B cell (primary cell): ENCODE results near the gene SMIM7. TPM values are rescaled to one million over a fixed set of nuclear protein-coding genes. Genes with fewer than 3 reads are reported as not detected.

Experiments used
- ATAC-seq: fragments of 200-7000 bp; cut with Tn5 transposase; one replicate; pipeline ENCODE4 v1.10.0; 2021; ENCODE audit warnings: low read depth, mild to moderate bottlenecking, moderate number of reproducible peaks, moderate library complexity
- CTCF ChIA-PET: fragments of 350-600 bp; sonication (Branson Sonifier 250); formaldehyde crosslinking; loops from one replicate; lab custom pipeline; 2021; ENCODE audit warnings: antibody characterized with exemption, inconsistent platforms; lab: Charles Lee
- POLR2A ChIA-PET: fragments of 350-600 bp; sonication (Branson Sonifier 250); formaldehyde crosslinking; loops from one replicate; lab custom pipeline; 2021; ENCODE audit warnings: antibody characterized with exemption; lab: Charles Lee
- DNase-seq: peaks from one replicate; pipeline ENCODE4 v3.0.0; 2013
- H2AFZ ChIP-seq: 2 replicates; pipeline ENCODE4 v1.6.1; 2012; ENCODE audit warnings: mild to moderate bottlenecking, low read depth, low read length; ENCODE audit not compliant: insufficient read depth, poor library complexity, severe bottlenecking
- H3K27ac ChIP-seq, 2 donors: 1 replicate in 1 of 2; 2 replicates in 1 of 2; pipeline ENCODE4 v1.5.1; 2012 to 2013; ENCODE audit warnings: low read length in 2 of 2, mild to moderate bottlenecking in 2 of 2, moderate library complexity in 1 of 2
- H3K27me3 ChIP-seq, 4 experiments: fragments of 200-600 bp in 1 of 4; sonication (generic) in 1 of 4; replicated peaks in 1 of 4; 1 replicate in 2 of 4; 2 replicates in 2 of 4; pipeline versions ENCODE4 v1.6.1 to v1.7.0; 2013 to 2016; ENCODE audit warnings: low read length in 3 of 4, mild to moderate bottlenecking in 2 of 4, mixed read lengths in 1 of 4, moderate library complexity in 1 of 4; ENCODE audit not compliant: insufficient read depth in 4 of 4, control insufficient read depth in 3 of 4; ENCODE audit errors: control extremely low read depth in 1 of 4
- H3K36me3 ChIP-seq, 2 experiments: replicated peaks in 1 of 2; 1 replicate in 1 of 2; 2 replicates in 1 of 2; pipeline versions ENCODE4 v1.6.1 to v1.7.1; 2013; ENCODE audit warnings: low read length in 1 of 2; ENCODE audit not compliant: insufficient read depth in 2 of 2, control insufficient read depth in 1 of 2; ENCODE audit errors: control extremely low read depth in 1 of 2, extremely low read depth in 1 of 2
- H3K4me1 ChIP-seq, 2 donors: fragments of 200-600 bp in 1 of 2; sonication (generic) in 1 of 2; 1 replicate in 1 of 2; 2 replicates in 1 of 2; pipeline versions ENCODE4 v1.5.1 to v1.6.1; 2013 to 2017; ENCODE audit warnings: low read length in 2 of 2; ENCODE audit not compliant: control insufficient read depth in 2 of 2, insufficient read depth in 2 of 2
- H3K4me2 ChIP-seq: replicated peaks from 2 replicates; pipeline ENCODE3; 2012; ENCODE audit warnings: mild to moderate bottlenecking, low read depth, low read length; ENCODE audit not compliant: poor library complexity, severe bottlenecking
- H3K4me3 ChIP-seq, 5 experiments: fragments of 200-600 bp in 1 of 5; sonication (generic) in 1 of 5; 1 replicate in 3 of 5; 2 replicates in 2 of 5; pipeline versions ENCODE4 v1.5.1 to v1.7.0; 2011 to 2016; ENCODE audit warnings: low read length in 4 of 5, mild to moderate bottlenecking in 4 of 5, low read depth in 2 of 5, control low read depth in 1 of 5, moderate library complexity in 1 of 5; ENCODE audit not compliant: insufficient read depth in 1 of 5; ENCODE audit errors: control extremely low read depth in 1 of 5, extremely low read depth in 1 of 5
- H3K79me2 ChIP-seq: fragments of 200-600 bp; sonication (generic); one replicate; pipeline ENCODE4 v1.6.0; 2016; ENCODE audit warnings: low read length; ENCODE audit not compliant: control insufficient read depth, insufficient read depth
- H3K9ac ChIP-seq: fragments of 200-600 bp; sonication (generic); 2 replicates; pipeline ENCODE4 v1.6.1; 2017; ENCODE audit warnings: mild to moderate bottlenecking, low read length, moderate library complexity
- H3K9me3 ChIP-seq, 3 donors: one replicate each; pipeline versions ENCODE4 v1.6.1 to v1.7.1; 2013; ENCODE audit warnings: low read length in 2 of 3; ENCODE audit not compliant: control insufficient read depth in 2 of 3, insufficient read depth in 1 of 3; ENCODE audit errors: control extremely low read depth in 1 of 3
- H4K20me1 ChIP-seq: 2 replicates; pipeline ENCODE4 v1.6.0; 2012; ENCODE audit warnings: mild to moderate bottlenecking, low read length; ENCODE audit not compliant: insufficient read depth, control insufficient read depth, poor library complexity, severe bottlenecking
- H3K27ac Mint-ChIP-seq: one replicate; pipeline ENCODE4 v1.8.0; 2021; ENCODE audit warnings: mixed read lengths
- H3K27me3 Mint-ChIP-seq: one replicate; pipeline ENCODE4 v1.8.0; 2021; ENCODE audit warnings: mixed read lengths
- H3K4me1 Mint-ChIP-seq: one replicate; pipeline ENCODE4 v1.8.0; 2021; ENCODE audit warnings: mixed read lengths
- H3K4me3 Mint-ChIP-seq: one replicate; pipeline ENCODE4 v1.8.0; 2021; ENCODE audit warnings: mixed read lengths
- H3K9me3 Mint-ChIP-seq: one replicate; pipeline ENCODE4 v1.8.0; 2022; ENCODE audit warnings: mixed read lengths; ENCODE audit not compliant: insufficient read depth
- EZH2 ChIP-seq: IDR thresholded peaks from 2 replicates; pipeline ENCODE4 v1.6.1; 2012; ENCODE audit warnings: borderline replicate concordance, low read depth, mild to moderate bottlenecking, moderate library complexity, low read length; ENCODE audit not compliant: insufficient read depth, poor library complexity, severe bottlenecking
- WGBS: methylation state at CpG from one replicate; pipeline ENCODE4 v1.1.5; 2013; ENCODE audit warnings: missing lambda C conversion rate; ENCODE audit not compliant: insufficient coverage; 5-methylcytosine and 5-hydroxymethylcytosine counted together
- intact Hi-C: fragments of 100-400 bp; cut with micrococcal nuclease; formaldehyde crosslinking; loops from one replicate; pipeline ENCODE4 v1.10.0; 2022
- polyA plus RNA-seq: library from polyadenylated mRNA; depleted of rRNA; stranded (reverse); fragments of >200 nt; gene quantifications from 2 replicates; pipeline ENCODE4 v1.2.3, GENCODE V29; 2012
- total RNA-seq, 2 donors: library from RNA; stranded (reverse); fragments of 120-200 nt in 1 of 2; gene quantifications; 1 replicate in 1 of 2; 2 replicates in 1 of 2; pipeline versions ENCODE4 v1.2.3 to v1.2.4, GENCODE V29; 2013 to 2022
- TF ChIP-seq, protein P1 (sequence below): fragments of 200-600 bp; IDR thresholded peaks from one replicate; pipeline ENCODE4 v1.8.0; 2022; ENCODE audit warnings: antibody characterized with exemption, mild to moderate bottlenecking

SMIM7 gene
- total and polyA plus RNA-seq, 2 donors (not counting 1 experiment from before 2014, with no cell fraction given), result 54.7 to 133 TPM

DNA sequence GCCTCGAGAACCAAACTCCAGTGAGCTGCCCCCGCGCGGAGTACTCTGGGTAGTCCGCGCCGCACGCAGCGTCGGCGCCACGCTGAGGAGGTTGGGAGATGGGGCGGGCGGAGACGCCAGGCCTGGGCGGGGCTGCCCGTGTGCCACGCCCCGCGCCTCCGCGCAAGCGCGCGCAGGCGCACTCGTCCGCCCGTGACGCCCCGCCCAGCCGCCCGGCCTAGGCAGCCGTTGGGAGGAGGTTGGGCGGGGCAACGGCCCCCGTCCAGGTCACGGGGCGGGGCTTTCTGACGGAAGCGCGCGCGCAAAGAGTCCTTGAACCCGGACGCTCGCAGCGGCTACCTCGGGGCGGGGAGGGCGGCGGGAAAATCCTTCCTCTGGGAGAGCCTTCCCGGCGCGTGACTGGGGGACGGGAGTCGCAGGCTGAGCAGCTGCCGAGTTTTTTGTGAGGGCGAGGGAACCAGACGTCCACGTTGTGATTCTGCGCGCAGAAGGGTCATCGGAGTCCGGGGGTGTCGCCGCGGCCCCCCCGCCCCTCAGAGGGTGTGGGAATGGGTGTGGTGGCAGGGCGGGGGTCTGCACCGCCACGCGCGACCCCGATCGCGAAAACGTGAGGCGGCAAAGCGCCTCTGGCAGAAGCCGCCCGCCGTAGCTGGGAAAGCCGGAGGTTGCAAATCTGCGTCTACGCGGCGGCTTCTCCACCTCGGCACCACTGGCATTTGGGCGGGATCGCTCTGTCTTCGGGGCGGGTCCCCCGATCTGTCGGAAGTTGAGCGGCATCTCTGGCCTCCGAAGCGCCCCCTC, 31.6 kb downstream of the SMIM7 start, which contains the start of gene MED26:
MED26 (minus strand) TSS at position 22 of the 801 bp plus-strand sequence. CDS start 261 bp downstream, outside the sequence.
- CTCF ChIA-PET, result interaction anchor here (1.0 to 2.9 kb wide), 8 partner anchors 10 to 44 kb away, joined by 3 to 12 read pairs (median 5); partner anchors contain the start of genes SMIM7 and TMEM38A
- Histone ChIP-seq H3K4me1 (peaks cover 23 to 27% of the 10 kb centered on the region in 2 donors), H3K79me2 (peaks cover 68% of the 10 kb centered on the region), H4K20me1 (peaks cover 43% of the 10 kb centered on the region), H3K36me3 (peaks cover 0 to 40% of the 10 kb centered on the region in 2 experiments), H3K4me2 (peak within 1 kb of the TSS; percentile 100), H2AFZ (peak within 1 kb of the TSS; percentile 96), H3K9ac (peak within 1 kb of the TSS; percentile 95), H3K4me3 (peak within 1 kb of the TSS; percentile 18 to 93 (median 87)), H3K9me3 (peaks cover 0 to 4% (median 0%) of the 10 kb centered on the region in 3 donors), H3K27me3 (no peaks in the 10 kb centered on the region), H3K27ac (peak within 1 kb of the TSS; percentile 87 to 93)
- WGBS, result under 1% methylated on average over 98 of the region's 98 CpGs
- POLR2A ChIA-PET, result interaction anchor here (0.5 to 3.5 kb wide), 11 partner anchors 10 to 1395 kb away, joined by 3 to 43 read pairs (median 3); partner anchors contain the start of genes SMIM7 and TMEM38A
- Mint-ChIP-seq H3K9me3 (no peaks in the 10 kb centered on the region), H3K27ac (peak within 1 kb of the TSS; percentile 98), H3K4me3 (peak within 1 kb of the TSS; percentile 97), H3K27me3 (no peaks in the 10 kb centered on the region), H3K4me1 (peaks cover 53% of the 10 kb centered on the region)
- intact Hi-C loops, result loop anchor here (1.0 kb wide), 5 partner anchors 32 to 132 kb away; partner anchors contain the start of genes C19orf44, CALR3, CHERP and SLC35E1
- DNase-seq (peak; percentile 97), ATAC-seq (peak; percentile 93)
- TF ChIP-seq, protein P1, sequence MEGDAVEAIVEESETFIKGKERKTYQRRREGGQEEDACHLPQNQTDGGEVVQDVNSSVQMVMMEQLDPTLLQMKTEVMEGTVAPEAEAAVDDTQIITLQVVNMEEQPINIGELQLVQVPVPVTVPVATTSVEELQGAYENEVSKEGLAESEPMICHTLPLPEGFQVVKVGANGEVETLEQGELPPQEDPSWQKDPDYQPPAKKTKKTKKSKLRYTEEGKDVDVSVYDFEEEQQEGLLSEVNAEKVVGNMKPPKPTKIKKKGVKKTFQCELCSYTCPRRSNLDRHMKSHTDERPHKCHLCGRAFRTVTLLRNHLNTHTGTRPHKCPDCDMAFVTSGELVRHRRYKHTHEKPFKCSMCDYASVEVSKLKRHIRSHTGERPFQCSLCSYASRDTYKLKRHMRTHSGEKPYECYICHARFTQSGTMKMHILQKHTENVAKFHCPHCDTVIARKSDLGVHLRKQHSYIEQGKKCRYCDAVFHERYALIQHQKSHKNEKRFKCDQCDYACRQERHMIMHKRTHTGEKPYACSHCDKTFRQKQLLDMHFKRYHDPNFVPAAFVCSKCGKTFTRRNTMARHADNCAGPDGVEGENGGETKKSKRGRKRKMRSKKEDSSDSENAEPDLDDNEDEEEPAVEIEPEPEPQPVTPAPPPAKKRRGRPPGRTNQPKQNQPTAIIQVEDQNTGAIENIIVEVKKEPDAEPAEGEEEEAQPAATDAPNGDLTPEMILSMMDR, result no peak
- TF ChIP-seq EZH2, result no peak
